Measurements from ENCODE around the gene PRDX6.

PRDX6 gene

GRCh38 chr1:173503391-173503790, 26.3 kb downstream of the PRDX6 start:
- H3K9me3 ChIP-seq = no peaks in the 10 kb centered on the region
- no peak overlapping the region for H3K4me3 ChIP-seq
- H3K36me3 ChIP-seq = peaks cover 0 to 5% (median 0%) of the 10 kb centered on the region in 3 donors
- no peaks in the 10 kb centered on the region for H3K27me3 ChIP-seq
- H3K27ac ChIP-seq = no peak overlapping the region
- no peaks in the 10 kb centered on the region for H3K4me1 ChIP-seq
- intact Hi-C loops (cut with DNase I; ENCODE audit: low total_unique reads) = no loop called here
- DNase-seq = no peak
- TF ChIP-seq CTCF (IDR thresholded peaks at IDR 0.05) = no peak

DNA sequence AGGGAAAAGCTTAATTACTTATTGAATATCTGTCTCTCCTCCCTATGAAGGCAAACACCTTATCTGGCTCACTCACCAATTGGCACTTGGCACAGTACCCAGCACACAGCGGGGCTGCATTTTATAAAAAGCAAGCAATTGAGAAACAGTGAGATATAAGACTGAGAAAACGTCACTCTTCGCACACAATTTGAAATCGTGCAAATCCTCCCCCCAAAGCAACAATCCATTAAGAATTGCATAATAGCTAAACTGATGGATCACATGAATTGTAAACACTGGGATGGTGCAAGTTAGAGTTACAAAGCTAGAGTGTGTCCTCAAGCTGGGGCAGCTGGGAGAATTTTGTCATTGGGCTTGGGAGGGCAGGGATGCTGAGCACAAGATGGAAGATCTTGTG, 27.1 kb downstream of the PRDX6 start:
- Histone ChIP-seq H3K27me3 (no peaks in the 10 kb centered on the region), H3K27ac (no peak overlapping the region), H3K4me3 (no peak overlapping the region), H3K9me3 (no peaks in the 10 kb centered on the region), H3K4me1 (no peaks in the 10 kb centered on the region), H3K36me3 (peaks cover 0 to 5% (median 0%) of the 10 kb centered on the region in 3 donors)
- intact Hi-C loops (cut with DNase I; ENCODE audit: low total_unique reads) = no loop called here
- TF ChIP-seq CTCF (IDR thresholded peaks at IDR 0.05) = no peak
- DNase-seq = no peak

GRCh38 chr1:173505391-173505790, 28.3 kb downstream of the PRDX6 start:
- no peaks in the 10 kb centered on the region for H3K36me3 ChIP-seq
- H3K4me1 ChIP-seq = no peaks in the 10 kb centered on the region
- DNase-seq = no peak
- no peak overlapping the region for H3K4me3 ChIP-seq
- H3K27ac ChIP-seq = no peak overlapping the region
- H3K27me3 ChIP-seq = no peaks in the 10 kb centered on the region
- no peaks in the 10 kb centered on the region for H3K9me3 ChIP-seq
- no peak for TF ChIP-seq CTCF (IDR thresholded peaks at IDR 0.05)
- intact Hi-C loops (cut with DNase I; ENCODE audit: low total_unique reads) = no loop called here

DNA sequence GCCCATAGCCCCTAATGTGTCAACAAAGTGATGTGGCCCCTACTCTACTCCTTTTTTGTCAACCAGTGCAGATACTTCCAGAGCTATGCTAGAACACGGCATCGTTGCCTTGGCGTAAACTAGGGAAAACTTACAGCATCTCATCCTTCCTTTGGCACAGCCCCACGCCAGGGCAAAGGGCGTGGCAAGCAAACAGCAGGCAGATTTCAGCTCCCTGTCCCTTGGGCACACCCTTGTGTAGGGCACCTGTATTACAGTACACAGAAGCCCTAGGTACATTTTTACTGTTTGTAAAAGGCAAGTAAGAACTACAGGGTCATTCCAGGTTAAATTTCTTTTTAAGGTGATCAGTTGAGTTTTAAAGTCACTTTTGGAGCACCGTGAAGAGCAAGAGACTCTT, 29.3 kb downstream of the PRDX6 start:
- H3K4me1 ChIP-seq = no peaks in the 10 kb centered on the region

GRCh38 chr1:173507205-173507846, 30.2 kb downstream of the PRDX6 start:
- H3K4me3 ChIP-seq = no peak overlapping the region
- TF ChIP-seq CTCF (IDR thresholded peaks at IDR 0.05) = no peak
- H3K27me3 ChIP-seq = no peaks in the 10 kb centered on the region
- no peak for DNase-seq
- H3K4me1 ChIP-seq = no peaks in the 10 kb centered on the region
- intact Hi-C loops (cut with DNase I; ENCODE audit: low total_unique reads) = no loop called here
- no peak overlapping the region for H3K27ac ChIP-seq
- no peaks in the 10 kb centered on the region for H3K9me3 ChIP-seq
- H3K36me3 ChIP-seq = no peaks in the 10 kb centered on the region

More for the DNA sequence above, 29.3 kb downstream of the PRDX6 start:
- no peak for TF ChIP-seq CTCF (IDR thresholded peaks at IDR 0.05)
- no peak overlapping the region for H3K4me3 ChIP-seq
- H3K27me3 ChIP-seq = no peaks in the 10 kb centered on the region
- H3K27ac ChIP-seq = no peak overlapping the region
- no peak for DNase-seq
- no peaks in the 10 kb centered on the region for H3K36me3 ChIP-seq
- intact Hi-C loops (cut with DNase I; ENCODE audit: low total_unique reads) = no loop called here
- H3K9me3 ChIP-seq = no peaks in the 10 kb centered on the region

DNA sequence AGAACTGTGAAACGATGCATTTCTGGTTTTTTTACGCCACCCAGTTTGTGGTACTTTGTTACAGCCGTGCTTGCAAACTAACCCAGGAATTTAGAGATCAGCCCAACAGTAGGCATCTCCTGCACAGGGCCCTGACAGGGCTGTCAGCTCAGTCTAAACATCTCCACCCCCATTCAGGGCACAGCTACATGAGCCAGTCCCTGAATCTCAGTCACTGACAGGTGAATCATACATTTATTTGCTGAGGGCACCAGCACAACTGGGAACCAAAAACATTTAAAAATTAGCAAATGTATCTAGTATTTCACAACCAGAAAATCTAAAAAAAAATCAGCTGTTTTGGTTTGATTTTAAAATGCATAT, 30.7 kb downstream of the PRDX6 start:
- TF ChIP-seq CTCF (IDR thresholded peaks at IDR 0.05) = no peak
- intact Hi-C loops (cut with DNase I; ENCODE audit: low total_unique reads) = no loop called here
- no peak overlapping the region for H3K4me3 ChIP-seq
- DNase-seq = no peak
- H3K9me3 ChIP-seq = no peaks in the 10 kb centered on the region
- no peaks in the 10 kb centered on the region for H3K36me3 ChIP-seq
- no peaks in the 10 kb centered on the region for H3K27me3 ChIP-seq
- no peaks in the 10 kb centered on the region for H3K4me1 ChIP-seq
- no peak overlapping the region for H3K27ac ChIP-seq

Data from tibial artery (tissue), 4 donors.